Breast epithelium (tissue), 3 donors: ENCODE measurements around the gene POC1A.

Experiments
- POLR2A ChIP-seq: fragments of 450-650 bp; IDR thresholded peaks from one replicate; pipeline ENCODE4 v1.6.1; 2016; ENCODE audit warnings: antibody characterized with exemption, mild to moderate bottlenecking, moderate library complexity
- POLR2AphosphoS5 ChIP-seq, 3 donors: sonication (generic); formaldehyde crosslinking; IDR thresholded peaks; one replicate each; pipeline ENCODE4 v1.6.1; 2017; ENCODE audit warnings: antibody characterized with exemption in 3 of 3
- TF ChIP-seq, protein P1 (sequence below), 3 donors: fragments of 450-650 bp; IDR thresholded peaks; one replicate each; pipeline ENCODE4 v1.5.1; 2016 to 2017; ENCODE audit warnings: antibody characterized with exemption in 3 of 3, mild to moderate bottlenecking in 3 of 3, moderate library complexity in 3 of 3

DNA sequence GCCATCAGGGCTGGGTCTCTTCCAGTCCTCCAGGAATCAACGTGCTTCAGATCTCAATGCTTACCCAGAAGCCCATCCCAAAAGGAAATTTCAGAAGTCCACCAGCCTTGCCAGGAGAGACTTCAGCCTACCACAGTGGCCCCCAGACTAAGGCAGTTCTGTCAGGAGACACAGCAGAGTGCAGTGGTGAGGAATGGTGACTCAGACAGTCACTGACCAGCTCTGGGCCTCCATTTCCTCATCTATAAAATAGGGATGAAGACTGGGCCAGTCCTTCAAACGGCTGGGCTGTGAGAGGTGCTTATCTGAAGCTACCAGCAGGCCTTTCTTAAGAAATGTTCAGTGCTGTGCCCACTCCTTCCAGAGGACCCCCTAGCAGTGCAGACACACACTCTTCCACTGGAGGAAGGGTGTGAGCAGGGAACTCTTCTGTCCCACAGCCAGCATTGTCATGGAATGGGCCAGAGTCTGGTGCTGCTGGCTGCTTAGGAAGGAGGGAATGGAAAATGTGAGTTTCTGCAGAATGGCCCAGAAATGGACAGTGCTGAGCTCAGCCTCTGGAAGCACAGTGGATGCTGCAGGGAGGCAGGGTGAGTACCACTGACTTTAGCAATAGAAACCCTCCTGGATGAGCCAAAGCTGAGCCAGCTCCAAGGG is 56.2 kb downstream of the POC1A start:
- no peak for TF ChIP-seq POLR2A
- TF ChIP-seq, protein P1, sequence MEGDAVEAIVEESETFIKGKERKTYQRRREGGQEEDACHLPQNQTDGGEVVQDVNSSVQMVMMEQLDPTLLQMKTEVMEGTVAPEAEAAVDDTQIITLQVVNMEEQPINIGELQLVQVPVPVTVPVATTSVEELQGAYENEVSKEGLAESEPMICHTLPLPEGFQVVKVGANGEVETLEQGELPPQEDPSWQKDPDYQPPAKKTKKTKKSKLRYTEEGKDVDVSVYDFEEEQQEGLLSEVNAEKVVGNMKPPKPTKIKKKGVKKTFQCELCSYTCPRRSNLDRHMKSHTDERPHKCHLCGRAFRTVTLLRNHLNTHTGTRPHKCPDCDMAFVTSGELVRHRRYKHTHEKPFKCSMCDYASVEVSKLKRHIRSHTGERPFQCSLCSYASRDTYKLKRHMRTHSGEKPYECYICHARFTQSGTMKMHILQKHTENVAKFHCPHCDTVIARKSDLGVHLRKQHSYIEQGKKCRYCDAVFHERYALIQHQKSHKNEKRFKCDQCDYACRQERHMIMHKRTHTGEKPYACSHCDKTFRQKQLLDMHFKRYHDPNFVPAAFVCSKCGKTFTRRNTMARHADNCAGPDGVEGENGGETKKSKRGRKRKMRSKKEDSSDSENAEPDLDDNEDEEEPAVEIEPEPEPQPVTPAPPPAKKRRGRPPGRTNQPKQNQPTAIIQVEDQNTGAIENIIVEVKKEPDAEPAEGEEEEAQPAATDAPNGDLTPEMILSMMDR (IDR thresholded peaks at IDR 0.05), result no peak
- TF ChIP-seq POLR2AphosphoS5 (IDR thresholded peaks at IDR 0.05), result no peak
